NT2/D1 (cell line): ENCODE data around the gene CIROP.

Source experiments
- SUZ12 ChIP-seq: IDR thresholded peaks from 2 replicates; pipeline ENCODE4 v1.6.1; 2011; ENCODE audit not compliant: insufficient read length, insufficient read depth; ENCODE audit errors: extremely low read depth
- YY1 ChIP-seq: IDR thresholded peaks from 2 replicates; pipeline ENCODE4 v1.6.1; 2011; ENCODE audit not compliant: insufficient read length, insufficient read depth
- ZNF274 ChIP-seq: IDR thresholded peaks from 2 replicates; pipeline ENCODE4 v1.6.1; 2011; ENCODE audit warnings: mild to moderate bottlenecking, low read depth, low read length

GRCh38 chr14:23105348-23105824 lies 597 bp upstream of the CIROP start:
- TF ChIP-seq ZNF274, result no peak
- TF ChIP-seq YY1, result no peak
- TF ChIP-seq SUZ12, result no peak
